DMS53 treated with DMSO at 0.1 percent for 48 hours (cell line): Measurements from ENCODE around the gene TNP2.
A peak's percentile ranks its signal among the peaks of the same experiment; 100 is the strongest.

Experiments used
- DNase-seq: peaks from one replicate; lab custom pipeline; 2025; ENCODE audit not compliant: unreplicated experiment; lab: John Stamatoyannopoulos, UW

TNP2 gene

GRCh38 chr16:11240636-11241473 is 28.3 kb downstream of the TNP2 start:
- DNase-seq, result no peak

GRCh38 chr16:11239644-11240632 is 29.2 kb downstream of the TNP2 start:
- DNase-seq, result no peak

GRCh38 chr16:11238272-11239202 is 30.6 kb downstream of the TNP2 start:
- DNase-seq, result no peak

- DNase-seq, result no peak
Measured at GRCh38 chr16:11236461-11237254, 32.5 kb downstream of the TNP2 start.

GRCh38 chr16:11235703-11235991 is 33.5 kb downstream of the TNP2 start:
- peak; percentile 78 for DNase-seq

- no peak for DNase-seq
Measured at GRCh38 chr16:11234884-11235702, 34.0 kb downstream of the TNP2 start.

GRCh38 chr16:11233727-11234376 is 35.3 kb downstream of the TNP2 start:
- no peak for DNase-seq

GRCh38 chr16:11232852-11233726 is 36.0 kb downstream of the TNP2 start:
- DNase-seq, result no peak

- no peak for DNase-seq
Measured at GRCh38 chr16:11232302-11232851, 36.7 kb downstream of the TNP2 start.

- no peak for DNase-seq
Measured at GRCh38 chr16:11231367-11231970, 37.7 kb downstream of the TNP2 start.

- DNase-seq, result no peak
Measured at GRCh38 chr16:11229906-11230305, 39.2 kb downstream of the TNP2 start.

- DNase-seq, result no peak
Measured at GRCh38 chr16:11229432-11229831, 39.7 kb downstream of the TNP2 start.

GRCh38 chr16:11225677-11226549 is 43.2 kb downstream of the TNP2 start:
- DNase-seq, result no peak

GRCh38 chr16:11224894-11225676 is 44.0 kb downstream of the TNP2 start:
- DNase-seq, result no peak
